ENCODE results near the gene SSC4D.
"Not testable (repeated sequence)": the region's sequence is repeated elsewhere in the genome, so short reads cannot be mapped to it uniquely, and the experiment has no call there.

GRCh38 chr7:76457017-76457416 lies 47.5 kb upstream of the SSC4D start:
- TF ChIP-seq CTCF (IDR thresholded peaks at IDR 0.05; ENCODE audit: low read depth, low read length); POLR2A (IDR thresholded peaks at IDR 0.05; ENCODE audit: extremely low read depth, insufficient read length): not testable (repeated sequence)
